HepG2 (cell line): ENCODE results near the gene SLC36A3. TPM values are rescaled to one million over a fixed set of nuclear protein-coding genes. Genes with fewer than 3 reads are reported as not detected.

Experiments
- FLYWCH1 ChIP-seq: sonication (generic); formaldehyde crosslinking; IDR thresholded peaks from 2 replicates; pipeline ENCODE4 v1.8.1; 2023; ENCODE audit warnings: mild to moderate bottlenecking, missing genetic modification reagents
- MZF1 ChIP-seq: sonication (generic); formaldehyde crosslinking; IDR thresholded peaks from 2 replicates; pipeline ENCODE4 v1.8.1; 2023; ENCODE audit warnings: mild to moderate bottlenecking, missing genetic modification reagents, borderline replicate concordance
- ZNF235 ChIP-seq: sonication (generic); formaldehyde crosslinking; IDR thresholded peaks from 2 replicates; pipeline ENCODE4 v1.8.1; 2023; ENCODE audit warnings: mild to moderate bottlenecking, missing genetic modification reagents, borderline replicate concordance
- ZNF274 ChIP-seq: sonication (generic); formaldehyde crosslinking; IDR thresholded peaks from 2 replicates; pipeline ENCODE4 v1.5.1; 2020; ENCODE audit warnings: mild to moderate bottlenecking, missing genetic modification reagents
- ZNF619 ChIP-seq: sonication (generic); formaldehyde crosslinking; IDR thresholded peaks from 2 replicates; pipeline ENCODE4 v1.4.0; 2020; ENCODE audit warnings: mild to moderate bottlenecking, missing genetic modification reagents
- ZNF652 ChIP-seq: IDR thresholded peaks from 2 replicates; pipeline ENCODE4 v1.6.1; 2016; ENCODE audit warnings: low read depth, borderline replicate concordance
- ZNF761 ChIP-seq: sonication (generic); formaldehyde crosslinking; conservative IDR thresholded peaks from 2 replicates; pipeline ENCODE4 v1.4.0; 2020; ENCODE audit warnings: mild to moderate bottlenecking, missing genetic modification reagents
- polyA plus RNA-seq, 8 experiments: library from polyadenylated mRNA; depleted of rRNA in 3 of 8; stranded (reverse) in 7 of 8; unstranded in 1 of 8; fragments of >200 nt; fragmentation: Illumina TruSeq in 4 of 8; extraction: Trizol in 4 of 8; gene quantifications; 2 replicates each; pipeline versions ENCODE4 v1.2.1 to v1.2.3, GENCODE V29; 2011 to 2016; ENCODE audit warnings: low read depth in 4 of 8, missing spikeins in 1 of 8, mixed read lengths in 1 of 8; ENCODE audit not compliant: insufficient read depth in 1 of 8
- total RNA-seq, 5 experiments: library from RNA; depleted of rRNA; stranded (reverse); fragments of >200 nt; fragmentation: Illumina TruSeq; extraction: Trizol; gene quantifications; 2 replicates each; pipeline ENCODE4 v1.2.3, GENCODE V29; 2016; ENCODE audit warnings: low read depth in 1 of 5
- TF ChIP-seq, protein P1 (sequence below): sonication (generic); formaldehyde crosslinking; IDR thresholded peaks from 2 replicates; pipeline ENCODE4 v1.8.0; 2022; ENCODE audit warnings: low read depth, missing genetic modification reagents
- TF ChIP-seq, protein P2 (sequence below): sonication (generic); formaldehyde crosslinking; IDR thresholded peaks from 2 replicates; pipeline ENCODE4 v1.4.0; 2020; ENCODE audit warnings: missing genetic modification reagents
- TF ChIP-seq, protein P3 (sequence below), 2 experiments: sonication (generic) in 1 of 2; formaldehyde crosslinking in 1 of 2; IDR thresholded peaks; 2 replicates each; pipeline versions ENCODE4 v1.4.0 to v1.6.1; 2016 to 2020; ENCODE audit warnings: borderline replicate concordance in 1 of 2, low read depth in 1 of 2, mild to moderate bottlenecking in 1 of 2, missing genetic modification reagents in 1 of 2
- TF ChIP-seq, protein P4 (sequence below): sonication (generic); formaldehyde crosslinking; IDR thresholded peaks from 2 replicates; pipeline ENCODE4 v1.9.0; 2021; ENCODE audit warnings: mild to moderate bottlenecking, missing genetic modification reagents
- TF ChIP-seq, protein P5 (sequence below): sonication (generic); formaldehyde crosslinking; IDR thresholded peaks from 2 replicates; pipeline ENCODE4 v1.9.0; 2021; ENCODE audit warnings: missing genetic modification reagents, mild to moderate bottlenecking, borderline replicate concordance

SLC36A3 gene
- total and polyA plus RNA-seq, 2 of the 13 experiments (the other 11 are each of a cell fraction or from before 2014, with no cell fraction given), result not detected

DNA sequence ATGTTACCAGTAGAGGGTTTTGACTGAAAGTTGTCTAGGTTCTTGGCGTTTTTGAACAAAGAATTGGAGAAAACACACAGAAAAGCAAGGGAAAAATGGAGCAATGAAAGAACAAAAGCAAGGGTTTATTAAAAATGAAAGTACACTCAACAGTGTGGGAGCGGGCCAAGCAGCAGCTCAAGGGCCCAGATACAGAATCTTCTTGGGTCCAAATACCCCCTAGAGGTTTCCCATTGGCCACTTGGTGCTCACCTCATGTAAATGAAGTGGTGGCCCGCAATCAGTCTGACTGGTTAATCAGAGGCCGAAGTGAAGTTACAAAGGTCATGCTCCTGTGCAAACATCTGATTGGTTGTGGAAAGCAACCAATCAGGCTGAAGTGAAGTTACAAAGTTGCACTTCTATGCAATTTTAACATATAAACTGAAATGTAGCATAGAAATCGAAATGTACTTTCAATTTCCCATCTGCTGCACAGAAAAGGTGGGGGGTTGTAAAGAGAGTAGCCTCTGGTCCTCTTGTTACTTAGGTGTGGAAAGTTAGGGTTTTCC lies 52.5 kb downstream of the SLC36A3 start (continued):
- TF ChIP-seq, protein P1, sequence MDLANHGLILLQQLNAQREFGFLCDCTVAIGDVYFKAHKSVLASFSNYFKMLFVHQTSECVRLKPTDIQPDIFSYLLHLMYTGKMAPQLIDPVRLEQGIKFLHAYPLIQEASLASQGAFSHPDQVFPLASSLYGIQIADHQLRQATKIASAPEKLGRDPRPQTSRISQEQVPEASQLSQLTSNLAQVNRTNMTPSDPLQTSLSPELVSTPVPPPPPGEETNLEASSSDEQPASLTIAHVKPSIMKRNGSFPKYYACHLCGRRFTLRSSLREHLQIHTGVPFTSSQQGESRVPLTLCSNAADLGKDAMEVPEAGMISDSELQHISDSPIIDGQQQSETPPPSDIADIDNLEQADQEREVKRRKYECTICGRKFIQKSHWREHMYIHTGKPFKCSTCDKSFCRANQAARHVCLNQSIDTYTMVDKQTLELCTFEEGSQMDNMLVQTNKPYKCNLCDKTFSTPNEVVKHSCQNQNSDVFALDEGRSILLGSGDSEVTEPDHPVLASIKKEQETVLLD (CRISPR knock-in tag), result no peak
- TF ChIP-seq, protein P2, sequence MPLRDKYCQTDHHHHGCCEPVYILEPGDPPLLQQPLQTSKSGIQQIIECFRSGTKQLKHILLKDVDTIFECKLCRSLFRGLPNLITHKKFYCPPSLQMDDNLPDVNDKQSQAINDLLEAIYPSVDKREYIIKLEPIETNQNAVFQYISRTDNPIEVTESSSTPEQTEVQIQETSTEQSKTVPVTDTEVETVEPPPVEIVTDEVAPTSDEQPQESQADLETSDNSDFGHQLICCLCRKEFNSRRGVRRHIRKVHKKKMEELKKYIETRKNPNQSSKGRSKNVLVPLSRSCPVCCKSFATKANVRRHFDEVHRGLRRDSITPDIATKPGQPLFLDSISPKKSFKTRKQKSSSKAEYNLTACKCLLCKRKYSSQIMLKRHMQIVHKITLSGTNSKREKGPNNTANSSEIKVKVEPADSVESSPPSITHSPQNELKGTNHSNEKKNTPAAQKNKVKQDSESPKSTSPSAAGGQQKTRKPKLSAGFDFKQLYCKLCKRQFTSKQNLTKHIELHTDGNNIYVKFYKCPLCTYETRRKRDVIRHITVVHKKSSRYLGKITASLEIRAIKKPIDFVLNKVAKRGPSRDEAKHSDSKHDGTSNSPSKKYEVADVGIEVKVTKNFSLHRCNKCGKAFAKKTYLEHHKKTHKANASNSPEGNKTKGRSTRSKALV (CRISPR knock-in tag), result no peak
- TF ChIP-seq ZNF761 (CRISPR knock-in tag) (no peak), ZNF619 (CRISPR knock-in tag) (no peak), FLYWCH1 (CRISPR knock-in tag) (no peak), ZNF274 (CRISPR knock-in tag) (no peak), ZNF652 (CRISPR knock-in tag) (no peak), ZNF235 (CRISPR knock-in tag) (no peak), MZF1 (CRISPR knock-in tag) (no peak)
- TF ChIP-seq, protein P3, sequence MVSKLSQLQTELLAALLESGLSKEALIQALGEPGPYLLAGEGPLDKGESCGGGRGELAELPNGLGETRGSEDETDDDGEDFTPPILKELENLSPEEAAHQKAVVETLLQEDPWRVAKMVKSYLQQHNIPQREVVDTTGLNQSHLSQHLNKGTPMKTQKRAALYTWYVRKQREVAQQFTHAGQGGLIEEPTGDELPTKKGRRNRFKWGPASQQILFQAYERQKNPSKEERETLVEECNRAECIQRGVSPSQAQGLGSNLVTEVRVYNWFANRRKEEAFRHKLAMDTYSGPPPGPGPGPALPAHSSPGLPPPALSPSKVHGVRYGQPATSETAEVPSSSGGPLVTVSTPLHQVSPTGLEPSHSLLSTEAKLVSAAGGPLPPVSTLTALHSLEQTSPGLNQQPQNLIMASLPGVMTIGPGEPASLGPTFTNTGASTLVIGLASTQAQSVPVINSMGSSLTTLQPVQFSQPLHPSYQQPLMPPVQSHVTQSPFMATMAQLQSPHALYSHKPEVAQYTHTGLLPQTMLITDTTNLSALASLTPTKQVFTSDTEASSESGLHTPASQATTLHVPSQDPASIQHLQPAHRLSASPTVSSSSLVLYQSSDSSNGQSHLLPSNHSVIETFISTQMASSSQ (IDR thresholded peaks at IDR 0.05; ENCODE audit: low read depth), result no peak
- TF ChIP-seq, protein P3 (CRISPR knock-in tag; IDR thresholded peaks at IDR 0.05; ENCODE audit: borderline replicate concordance), result no peak
- TF ChIP-seq, protein P4, sequence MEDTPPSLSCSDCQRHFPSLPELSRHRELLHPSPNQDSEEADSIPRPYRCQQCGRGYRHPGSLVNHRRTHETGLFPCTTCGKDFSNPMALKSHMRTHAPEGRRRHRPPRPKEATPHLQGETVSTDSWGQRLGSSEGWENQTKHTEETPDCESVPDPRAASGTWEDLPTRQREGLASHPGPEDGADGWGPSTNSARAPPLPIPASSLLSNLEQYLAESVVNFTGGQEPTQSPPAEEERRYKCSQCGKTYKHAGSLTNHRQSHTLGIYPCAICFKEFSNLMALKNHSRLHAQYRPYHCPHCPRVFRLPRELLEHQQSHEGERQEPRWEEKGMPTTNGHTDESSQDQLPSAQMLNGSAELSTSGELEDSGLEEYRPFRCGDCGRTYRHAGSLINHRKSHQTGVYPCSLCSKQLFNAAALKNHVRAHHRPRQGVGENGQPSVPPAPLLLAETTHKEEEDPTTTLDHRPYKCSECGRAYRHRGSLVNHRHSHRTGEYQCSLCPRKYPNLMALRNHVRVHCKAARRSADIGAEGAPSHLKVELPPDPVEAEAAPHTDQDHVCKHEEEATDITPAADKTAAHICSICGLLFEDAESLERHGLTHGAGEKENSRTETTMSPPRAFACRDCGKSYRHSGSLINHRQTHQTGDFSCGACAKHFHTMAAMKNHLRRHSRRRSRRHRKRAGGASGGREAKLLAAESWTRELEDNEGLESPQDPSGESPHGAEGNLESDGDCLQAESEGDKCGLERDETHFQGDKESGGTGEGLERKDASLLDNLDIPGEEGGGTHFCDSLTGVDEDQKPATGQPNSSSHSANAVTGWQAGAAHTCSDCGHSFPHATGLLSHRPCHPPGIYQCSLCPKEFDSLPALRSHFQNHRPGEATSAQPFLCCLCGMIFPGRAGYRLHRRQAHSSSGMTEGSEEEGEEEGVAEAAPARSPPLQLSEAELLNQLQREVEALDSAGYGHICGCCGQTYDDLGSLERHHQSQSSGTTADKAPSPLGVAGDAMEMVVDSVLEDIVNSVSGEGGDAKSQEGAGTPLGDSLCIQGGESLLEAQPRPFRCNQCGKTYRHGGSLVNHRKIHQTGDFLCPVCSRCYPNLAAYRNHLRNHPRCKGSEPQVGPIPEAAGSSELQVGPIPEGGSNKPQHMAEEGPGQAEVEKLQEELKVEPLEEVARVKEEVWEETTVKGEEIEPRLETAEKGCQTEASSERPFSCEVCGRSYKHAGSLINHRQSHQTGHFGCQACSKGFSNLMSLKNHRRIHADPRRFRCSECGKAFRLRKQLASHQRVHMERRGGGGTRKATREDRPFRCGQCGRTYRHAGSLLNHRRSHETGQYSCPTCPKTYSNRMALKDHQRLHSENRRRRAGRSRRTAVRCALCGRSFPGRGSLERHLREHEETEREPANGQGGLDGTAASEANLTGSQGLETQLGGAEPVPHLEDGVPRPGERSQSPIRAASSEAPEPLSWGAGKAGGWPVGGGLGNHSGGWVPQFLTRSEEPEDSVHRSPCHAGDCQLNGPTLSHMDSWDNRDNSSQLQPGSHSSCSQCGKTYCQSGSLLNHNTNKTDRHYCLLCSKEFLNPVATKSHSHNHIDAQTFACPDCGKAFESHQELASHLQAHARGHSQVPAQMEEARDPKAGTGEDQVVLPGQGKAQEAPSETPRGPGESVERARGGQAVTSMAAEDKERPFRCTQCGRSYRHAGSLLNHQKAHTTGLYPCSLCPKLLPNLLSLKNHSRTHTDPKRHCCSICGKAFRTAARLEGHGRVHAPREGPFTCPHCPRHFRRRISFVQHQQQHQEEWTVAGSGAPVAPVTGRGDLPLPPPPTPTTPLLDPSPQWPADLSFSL, result no peak
- TF ChIP-seq, protein P5, sequence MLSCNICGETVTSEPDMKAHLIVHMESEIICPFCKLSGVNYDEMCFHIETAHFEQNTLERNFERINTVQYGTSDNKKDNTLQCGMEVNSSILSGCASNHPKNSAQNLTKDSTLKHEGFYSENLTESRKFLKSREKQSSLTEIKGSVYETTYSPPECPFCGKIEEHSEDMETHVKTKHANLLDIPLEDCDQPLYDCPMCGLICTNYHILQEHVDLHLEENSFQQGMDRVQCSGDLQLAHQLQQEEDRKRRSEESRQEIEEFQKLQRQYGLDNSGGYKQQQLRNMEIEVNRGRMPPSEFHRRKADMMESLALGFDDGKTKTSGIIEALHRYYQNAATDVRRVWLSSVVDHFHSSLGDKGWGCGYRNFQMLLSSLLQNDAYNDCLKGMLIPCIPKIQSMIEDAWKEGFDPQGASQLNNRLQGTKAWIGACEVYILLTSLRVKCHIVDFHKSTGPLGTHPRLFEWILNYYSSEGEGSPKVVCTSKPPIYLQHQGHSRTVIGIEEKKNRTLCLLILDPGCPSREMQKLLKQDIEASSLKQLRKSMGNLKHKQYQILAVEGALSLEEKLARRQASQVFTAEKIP, result no peak
